Prostate gland (tissue), 2 donors: ENCODE data around the gene PSMA6. TPM values are rescaled to one million over a fixed set of nuclear protein-coding genes. Genes with fewer than 3 reads are reported as not detected.

Source experiments
- DNase-seq: peaks from one replicate; pipeline ENCODE4 v3.0.0-alpha.2; 2019; ENCODE audit warnings: low spot score
- H3K27ac ChIP-seq, 2 donors: fragments of 200-600 bp; sonication (generic); 2 replicates each; pipeline ENCODE4 v1.5.1; 2017 to 2019
- H3K27me3 ChIP-seq: fragments of 200-600 bp; sonication (generic); replicated peaks from 2 replicates; pipeline ENCODE4 v1.5.1; 2019; ENCODE audit not compliant: insufficient read depth
- H3K36me3 ChIP-seq, 2 donors: fragments of 200-600 bp; sonication (generic); 1 replicate in 1 of 2; 2 replicates in 1 of 2; pipeline versions ENCODE4 v1.5.1 to v1.8.1; 2017 to 2019
- H3K4me1 ChIP-seq: fragments of 200-600 bp; sonication (generic); replicated peaks from 2 replicates; pipeline ENCODE4 v1.5.1; 2019
- H3K4me3 ChIP-seq, 2 donors: fragments of 200-600 bp; sonication (generic); 2 replicates each; pipeline ENCODE4 v1.5.1; 2017 to 2019
- H3K9me3 ChIP-seq: fragments of 200-600 bp; sonication (generic); 2 replicates; pipeline ENCODE4 v1.5.1; 2017
- CTCF ChIP-seq, 4 experiments: fragments of 200-600 bp in 2 of 4; fragments of 450-650 bp in 2 of 4; sonication (generic) in 2 of 4; IDR thresholded peaks; 1 replicate in 3 of 4; 2 replicates in 1 of 4; pipeline ENCODE4 v1.5.1; 2016 to 2019; ENCODE audit warnings: antibody characterized with exemption in 4 of 4, mild to moderate bottlenecking in 2 of 4, moderate library complexity in 2 of 4
- POLR2A ChIP-seq: fragments of 450-650 bp; IDR thresholded peaks from one replicate; pipeline ENCODE4 v1.6.1; 2016; ENCODE audit warnings: antibody characterized with exemption, mild to moderate bottlenecking
- POLR2AphosphoS5 ChIP-seq: sonication (generic); formaldehyde crosslinking; IDR thresholded peaks from one replicate; pipeline ENCODE4 v1.6.1; 2017; ENCODE audit warnings: antibody characterized with exemption
- WGBS: methylation state at CpG from one replicate; pipeline ENCODE4 v1.1.5; 2018; 5-methylcytosine and 5-hydroxymethylcytosine counted together
- intact Hi-C: fragments of 100-400 bp; cut with DNase I; formaldehyde crosslinking; loops from one replicate; pipeline ENCODE4 v1.14.2; 2022
- total RNA-seq, 2 donors: library from RNA; depleted of rRNA; stranded (reverse); fragments of >200 nt; gene quantifications; one replicate each; pipeline ENCODE4 v1.1.0, GENCODE V29; 2016

Gene PSMA6
- total RNA-seq, 2 donors from 2014 or later: 84.1 to 181 TPM

DNA sequence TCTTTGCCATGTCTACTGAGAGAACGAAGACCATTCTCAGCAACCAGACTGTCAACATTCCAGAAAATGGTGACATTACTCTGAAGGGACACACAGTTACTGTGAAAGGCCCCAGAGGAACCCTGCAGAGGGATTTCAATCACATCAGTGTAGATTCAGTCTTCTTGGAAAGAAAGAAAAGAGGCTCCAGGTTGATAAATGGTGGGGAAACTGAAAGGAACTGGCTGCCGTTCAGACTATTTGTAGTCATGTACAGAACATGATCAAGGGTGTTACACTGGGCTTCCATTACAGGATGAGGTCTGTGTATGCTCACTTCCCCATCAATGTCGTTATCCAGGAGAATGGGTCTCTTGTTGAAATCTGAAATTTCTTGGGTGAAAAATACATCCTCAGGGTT is 29.7 kb upstream of the PSMA6 start:
- WGBS: 84% methylated on average over 3 of the region's 3 CpGs
- no peak for DNase-seq
- intact Hi-C loops: no loop called here

DNA sequence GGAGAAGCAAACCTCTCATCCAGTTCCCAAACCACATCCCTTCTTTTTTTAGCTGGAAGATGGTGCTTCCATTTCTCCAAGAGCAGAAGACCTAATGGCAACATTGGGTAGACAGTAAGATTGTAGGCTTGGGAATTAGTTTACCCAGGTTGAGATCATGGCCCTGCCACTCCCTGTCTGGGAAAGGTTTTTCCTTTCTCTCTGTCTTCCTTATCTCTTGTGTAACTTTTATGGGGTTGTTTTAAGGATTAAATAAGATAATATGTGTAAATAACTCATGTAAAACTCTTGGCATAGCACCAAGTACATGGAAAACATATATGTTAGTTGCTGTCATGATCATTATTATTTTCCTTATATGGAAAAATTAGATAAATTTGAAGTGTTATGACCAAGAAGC is 23.2 kb upstream of the PSMA6 start:
- intact Hi-C loops: no loop called here
- H3K27ac ChIP-seq: no peak overlapping the region
- TF ChIP-seq POLR2AphosphoS5: no peak
- H3K27me3 ChIP-seq: no peaks in the 10 kb centered on the region
- no peaks in the 10 kb centered on the region for H3K36me3 ChIP-seq
- no peak overlapping the region for H3K4me3 ChIP-seq
- no peaks in the 10 kb centered on the region for H3K9me3 ChIP-seq
- H3K4me1 ChIP-seq: no peaks in the 10 kb centered on the region
- DNase-seq: no peak

More for the DNA sequence above, 29.7 kb upstream of the PSMA6 start:
- no peak overlapping the region for H3K4me3 ChIP-seq
- no peaks in the 10 kb centered on the region for H3K27me3 ChIP-seq
- no peaks in the 10 kb centered on the region for H3K9me3 ChIP-seq
- TF ChIP-seq CTCF (IDR thresholded peaks at IDR 0.05) (no peak), POLR2A (no peak), POLR2AphosphoS5 (no peak)
- no peak overlapping the region for H3K27ac ChIP-seq
- no peaks in the 10 kb centered on the region for H3K36me3 ChIP-seq
- H3K4me1 ChIP-seq: no peaks in the 10 kb centered on the region

DNA sequence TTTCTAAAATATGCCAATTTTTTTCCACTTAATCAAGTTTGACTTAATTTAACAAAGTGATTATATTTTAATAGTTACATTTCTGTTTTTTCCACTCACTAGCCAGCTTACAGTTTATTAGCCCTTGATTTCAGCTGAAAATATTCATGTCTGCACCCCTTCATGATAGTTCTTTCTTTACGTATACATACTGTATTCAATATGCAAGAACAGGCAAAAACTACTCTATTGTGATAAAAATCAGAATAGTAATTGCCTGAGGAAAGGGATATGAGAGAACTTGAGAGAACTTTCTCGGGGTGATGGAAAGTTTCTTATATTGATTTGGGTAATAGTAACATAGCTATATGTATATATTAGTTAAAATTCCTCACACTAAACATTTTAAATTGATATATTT is 17.4 kb upstream of the PSMA6 start:
- no peak overlapping the region for H3K27ac ChIP-seq
- WGBS: 95% methylated on average over 2 of the region's 2 CpGs
- no peak for DNase-seq
- intact Hi-C loops: no loop called here
- H3K4me3 ChIP-seq: no peak overlapping the region
- TF ChIP-seq POLR2A (no peak), CTCF (IDR thresholded peaks at IDR 0.05) (no peak), POLR2AphosphoS5 (no peak)
- H3K27me3 ChIP-seq: no peaks in the 10 kb centered on the region
- no peaks in the 10 kb centered on the region for H3K36me3 ChIP-seq
- no peaks in the 10 kb centered on the region for H3K9me3 ChIP-seq
- no peaks in the 10 kb centered on the region for H3K4me1 ChIP-seq

DNA sequence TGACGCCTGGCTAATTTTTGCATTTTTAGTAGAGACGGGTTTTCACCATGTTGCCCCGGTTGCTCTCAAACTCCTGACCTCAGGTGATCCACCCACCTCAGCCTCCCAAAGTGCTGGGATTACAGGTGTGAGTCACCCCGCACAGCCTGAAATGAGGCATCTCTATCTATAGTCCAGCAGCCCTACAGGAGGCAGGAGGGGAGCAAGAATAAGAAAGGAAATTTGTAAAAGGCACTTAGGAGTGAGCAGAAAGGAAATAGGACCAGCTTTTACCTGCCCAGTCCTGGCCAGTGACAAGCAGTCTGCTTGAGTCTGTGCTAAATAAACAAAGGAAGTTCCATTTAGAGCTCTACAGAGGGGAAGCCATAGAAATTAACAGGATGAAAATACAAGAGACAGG is 15.0 kb upstream of the PSMA6 start:
- H3K36me3 ChIP-seq: no peaks in the 10 kb centered on the region
- no peak for TF ChIP-seq POLR2A
- no peak for TF ChIP-seq POLR2AphosphoS5
- TF ChIP-seq CTCF (IDR thresholded peaks at IDR 0.05): no peak
- intact Hi-C loops: no loop called here
- 88% methylated on average over 4 of the region's 4 CpGs for WGBS
- no peak overlapping the region for H3K27ac ChIP-seq
- H3K4me1 ChIP-seq: no peaks in the 10 kb centered on the region
- H3K9me3 ChIP-seq: no peaks in the 10 kb centered on the region
- no peak overlapping the region for H3K4me3 ChIP-seq
- DNase-seq: no peak
- H3K27me3 ChIP-seq: no peaks in the 10 kb centered on the region

DNA sequence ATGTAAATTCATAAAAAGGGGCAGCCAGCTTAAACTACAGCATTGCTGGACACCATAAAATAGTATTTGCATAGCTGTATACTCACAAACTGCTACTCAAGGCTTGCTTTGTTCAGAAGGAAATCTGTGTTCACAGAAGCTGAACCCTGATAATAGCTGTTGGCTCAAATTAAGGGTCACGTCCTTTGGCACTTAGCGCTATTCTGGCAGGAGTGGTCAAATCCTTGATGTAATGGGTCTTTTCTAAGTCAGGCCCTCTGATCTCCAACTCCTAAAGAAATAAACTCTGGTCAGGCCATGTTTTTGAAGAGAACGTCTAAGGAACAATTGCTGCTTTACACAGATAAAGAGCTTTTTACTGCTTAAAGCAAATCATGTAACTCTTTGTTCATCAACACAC is 12.8 kb upstream of the PSMA6 start:
- H3K4me1 ChIP-seq: no peaks in the 10 kb centered on the region
- WGBS: 91% methylated on average over 3 of the region's 3 CpGs
- intact Hi-C loops: no loop called here
- no peaks in the 10 kb centered on the region for H3K9me3 ChIP-seq
- no peak overlapping the region for H3K27ac ChIP-seq
- TF ChIP-seq POLR2A: no peak
- no peak overlapping the region for H3K4me3 ChIP-seq
- H3K27me3 ChIP-seq: no peaks in the 10 kb centered on the region
- no peak for DNase-seq
- no peaks in the 10 kb centered on the region for H3K36me3 ChIP-seq

DNA sequence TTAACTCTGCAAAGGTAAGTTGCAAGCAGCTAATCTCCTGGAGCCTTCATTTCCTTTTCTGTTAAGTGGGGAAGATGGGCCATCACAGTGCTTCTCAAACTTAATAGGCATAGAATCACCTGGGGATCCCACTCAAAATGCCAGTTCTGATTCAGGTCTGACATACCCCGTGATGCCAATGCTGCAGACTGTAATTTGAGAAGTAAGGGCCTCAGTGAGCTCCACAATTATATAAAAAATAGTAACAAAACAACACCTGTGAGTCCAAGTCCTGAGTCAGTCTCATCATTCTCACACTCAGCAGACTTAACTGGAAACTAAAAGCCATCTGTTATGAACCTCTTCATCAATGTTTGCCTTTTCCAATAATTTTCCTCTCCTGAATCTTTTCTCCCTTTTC is 10.8 kb upstream of the PSMA6 start:
- intact Hi-C loops: no loop called here
- WGBS: 65% methylated on average over 1 of the region's 1 CpG
- no peak overlapping the region for H3K27ac ChIP-seq
- H3K4me1 ChIP-seq: no peaks in the 10 kb centered on the region
- TF ChIP-seq CTCF (IDR thresholded peaks at IDR 0.05) (no peak), POLR2AphosphoS5 (no peak), POLR2A (no peak)
- no peaks in the 10 kb centered on the region for H3K9me3 ChIP-seq
- no peaks in the 10 kb centered on the region for H3K36me3 ChIP-seq
- no peak for DNase-seq
- H3K4me3 ChIP-seq: no peak overlapping the region
- no peaks in the 10 kb centered on the region for H3K27me3 ChIP-seq
